Upper lobe of left lung (tissue), 4 donors: ENCODE data around the gene ENKUR.

ENCODE experiments used
- EP300 ChIP-seq, 4 donors: sonication (generic); formaldehyde crosslinking; IDR thresholded peaks; one replicate each; pipeline ENCODE4 v1.5.1; 2017; ENCODE audit warnings: antibody characterized with exemption in 4 of 4, control low read depth in 2 of 4
- POLR2A ChIP-seq, 4 donors: fragments of 450-650 bp; IDR thresholded peaks; one replicate each; pipeline ENCODE4 v1.5.1; 2016 to 2017; ENCODE audit warnings: antibody characterized with exemption in 4 of 4, mild to moderate bottlenecking in 2 of 4
- POLR2AphosphoS5 ChIP-seq, 2 donors: sonication (generic); formaldehyde crosslinking; IDR thresholded peaks; one replicate each; pipeline ENCODE4 v1.5.1; 2017; ENCODE audit warnings: antibody characterized with exemption in 2 of 2
- TF ChIP-seq, protein P1 (sequence below), 6 experiments: fragments of 450-650 bp in 4 of 6; fragments of 200-600 bp in 2 of 6; sonication (generic) in 2 of 6; IDR thresholded peaks; one replicate each; pipeline ENCODE4 v1.5.1; 2016 to 2019; ENCODE audit warnings: antibody characterized with exemption in 6 of 6

DNA sequence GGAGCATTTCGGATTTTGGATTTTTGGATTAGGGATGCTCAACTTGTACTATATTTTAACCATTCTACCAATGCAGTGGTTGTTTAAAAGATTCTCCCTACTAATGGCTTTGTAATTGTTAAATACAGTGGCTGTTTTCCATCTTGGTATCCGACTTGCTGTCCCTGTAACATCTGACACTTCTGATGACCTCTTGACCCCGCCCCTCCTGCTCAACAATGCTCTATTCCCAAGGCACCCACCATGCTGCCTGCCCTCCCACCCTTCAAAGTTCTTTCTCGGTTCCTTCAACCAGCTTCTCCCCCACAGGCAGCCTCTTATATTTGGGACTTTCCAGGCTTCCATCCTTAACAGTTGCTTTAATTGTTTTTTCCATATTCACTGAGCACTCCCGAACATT, 65.5 kb downstream of the ENKUR start:
- TF ChIP-seq POLR2A (IDR thresholded peaks at IDR 0.05): no peak
- TF ChIP-seq, protein P1, sequence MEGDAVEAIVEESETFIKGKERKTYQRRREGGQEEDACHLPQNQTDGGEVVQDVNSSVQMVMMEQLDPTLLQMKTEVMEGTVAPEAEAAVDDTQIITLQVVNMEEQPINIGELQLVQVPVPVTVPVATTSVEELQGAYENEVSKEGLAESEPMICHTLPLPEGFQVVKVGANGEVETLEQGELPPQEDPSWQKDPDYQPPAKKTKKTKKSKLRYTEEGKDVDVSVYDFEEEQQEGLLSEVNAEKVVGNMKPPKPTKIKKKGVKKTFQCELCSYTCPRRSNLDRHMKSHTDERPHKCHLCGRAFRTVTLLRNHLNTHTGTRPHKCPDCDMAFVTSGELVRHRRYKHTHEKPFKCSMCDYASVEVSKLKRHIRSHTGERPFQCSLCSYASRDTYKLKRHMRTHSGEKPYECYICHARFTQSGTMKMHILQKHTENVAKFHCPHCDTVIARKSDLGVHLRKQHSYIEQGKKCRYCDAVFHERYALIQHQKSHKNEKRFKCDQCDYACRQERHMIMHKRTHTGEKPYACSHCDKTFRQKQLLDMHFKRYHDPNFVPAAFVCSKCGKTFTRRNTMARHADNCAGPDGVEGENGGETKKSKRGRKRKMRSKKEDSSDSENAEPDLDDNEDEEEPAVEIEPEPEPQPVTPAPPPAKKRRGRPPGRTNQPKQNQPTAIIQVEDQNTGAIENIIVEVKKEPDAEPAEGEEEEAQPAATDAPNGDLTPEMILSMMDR (IDR thresholded peaks at IDR 0.05): no peak
- TF ChIP-seq EP300 (IDR thresholded peaks at IDR 0.05): no peak
- TF ChIP-seq POLR2AphosphoS5 (IDR thresholded peaks at IDR 0.05): no peak
